Measurements from ENCODE around the gene C2orf78. TPM values are rescaled to one million over a fixed set of nuclear protein-coding genes. Genes with fewer than 3 reads are reported as not detected.

C2orf78 gene
- total and polyA plus RNA-seq, 2 donors (not counting 3 experiments of a cell fraction or from before 2014, with no cell fraction given), result not detected

DNA sequence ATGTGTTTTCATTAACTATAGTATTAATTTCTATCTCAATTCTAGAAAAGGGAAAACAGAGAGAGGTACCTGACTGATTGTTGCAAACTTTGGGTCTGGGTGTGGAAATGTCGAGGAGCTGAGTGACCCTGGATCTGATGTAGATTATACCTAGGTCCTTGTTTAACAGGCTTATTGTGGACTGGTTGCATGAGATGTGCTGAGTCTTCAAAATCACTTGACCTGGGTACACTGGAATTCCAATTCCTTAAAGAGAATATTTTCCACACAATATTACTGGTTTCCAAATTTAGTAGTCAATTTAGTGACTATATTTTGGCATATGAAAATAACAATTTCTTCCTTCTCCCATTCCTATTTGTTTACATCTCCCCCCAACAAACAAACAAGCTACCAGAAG, 17.6 kb upstream of the C2orf78 start:
- POLR2A ChIA-PET, result no interaction called here
- no peaks in the 10 kb centered on the region for H4K20me1 ChIP-seq (replicated peaks; ENCODE audit: control insufficient read depth, extremely low read depth, insufficient read depth, low read length)
- H3K79me2 ChIP-seq (ENCODE audit: control insufficient read depth, insufficient read depth, low read length), result peaks cover 2% of the 10 kb centered on the region
- H3K9ac ChIP-seq (replicated peaks; ENCODE audit: extremely low read depth, insufficient read depth, low read length), result no peak overlapping the region
- H3K27me3 ChIP-seq (ENCODE audit: control insufficient read depth in 2 of 2, insufficient read depth in 2 of 2, low read length in 2 of 2), result no peaks in the 10 kb centered on the region
- FAIRE-seq, result no peak
- dilution Hi-C loops (cut with MboI; ENCODE audit: extremely low pct_ligation_motif_present, low sequenced_read_pairs), result no loop called here
- TF ChIP-seq, protein P1, sequence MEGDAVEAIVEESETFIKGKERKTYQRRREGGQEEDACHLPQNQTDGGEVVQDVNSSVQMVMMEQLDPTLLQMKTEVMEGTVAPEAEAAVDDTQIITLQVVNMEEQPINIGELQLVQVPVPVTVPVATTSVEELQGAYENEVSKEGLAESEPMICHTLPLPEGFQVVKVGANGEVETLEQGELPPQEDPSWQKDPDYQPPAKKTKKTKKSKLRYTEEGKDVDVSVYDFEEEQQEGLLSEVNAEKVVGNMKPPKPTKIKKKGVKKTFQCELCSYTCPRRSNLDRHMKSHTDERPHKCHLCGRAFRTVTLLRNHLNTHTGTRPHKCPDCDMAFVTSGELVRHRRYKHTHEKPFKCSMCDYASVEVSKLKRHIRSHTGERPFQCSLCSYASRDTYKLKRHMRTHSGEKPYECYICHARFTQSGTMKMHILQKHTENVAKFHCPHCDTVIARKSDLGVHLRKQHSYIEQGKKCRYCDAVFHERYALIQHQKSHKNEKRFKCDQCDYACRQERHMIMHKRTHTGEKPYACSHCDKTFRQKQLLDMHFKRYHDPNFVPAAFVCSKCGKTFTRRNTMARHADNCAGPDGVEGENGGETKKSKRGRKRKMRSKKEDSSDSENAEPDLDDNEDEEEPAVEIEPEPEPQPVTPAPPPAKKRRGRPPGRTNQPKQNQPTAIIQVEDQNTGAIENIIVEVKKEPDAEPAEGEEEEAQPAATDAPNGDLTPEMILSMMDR (IDR thresholded peaks at IDR 0.05; ENCODE audit: extremely low read depth in 1 of 2, insufficient read depth in 1 of 2, low read depth in 1 of 2, low read length in 2 of 2), result no peak
- no peak for TF ChIP-seq POLR2A (IDR thresholded peaks at IDR 0.05; ENCODE audit: low read depth, low read length)
- TF ChIP-seq GATA2 (IDR thresholded peaks at IDR 0.05; ENCODE audit: insufficient read depth, insufficient read length, low read depth, low read length), result no peak
- no peak for TF ChIP-seq FOS (IDR thresholded peaks at IDR 0.05; ENCODE audit: borderline replicate concordance, insufficient read depth, low read length)
- TF ChIP-seq POLR2AphosphoS5 (IDR thresholded peaks at IDR 0.05; ENCODE audit: insufficient read depth, low read depth, low read length), result no peak
- no peak for TF ChIP-seq EZH2 (IDR thresholded peaks at IDR 0.05; ENCODE audit: borderline replicate concordance, low read depth, low read length, severe bottlenecking)
- TF ChIP-seq MAX (IDR thresholded peaks at IDR 0.05; ENCODE audit: insufficient read depth, insufficient read length), result no peak
- no peak for TF ChIP-seq MYC (IDR thresholded peaks at IDR 0.05; ENCODE audit: low read depth, low read length)
- TF ChIP-seq JUN (IDR thresholded peaks at IDR 0.05; ENCODE audit: borderline replicate concordance, insufficient read depth, insufficient read length, low read depth), result no peak
- H3K36me3 ChIP-seq (ENCODE audit: control insufficient read depth in 2 of 2, extremely low read depth in 1 of 2, insufficient read depth in 2 of 2, low read length in 2 of 2), result peaks cover 13 to 18% of the 10 kb centered on the region in 2 experiments
- CTCF ChIA-PET, result no interaction called here
- no peak overlapping the region for H3K4me3 ChIP-seq (replicated peaks in 1 of 3; ENCODE audit: insufficient read depth in 1 of 3, low read depth in 1 of 3, low read length in 3 of 3)
- H3K27ac ChIP-seq (ENCODE audit: insufficient read depth, low read depth, low read length), result no peak overlapping the region
- intact Hi-C loops (cut with micrococcal nuclease), result no loop called here
- no peaks in the 10 kb centered on the region for H3K9me1 ChIP-seq (replicated peaks; ENCODE audit: control insufficient read depth, extremely low read depth, insufficient read depth, low read length)
- BruUV-seq (replicated peaks), result no TSS peak
- H3K4me1 ChIP-seq (ENCODE audit: control insufficient read depth, extremely low read depth, insufficient read depth, low read length), result no peaks in the 10 kb centered on the region
- no peak for DNase-seq (ENCODE audit: low read depth, low spot score)
- no peak overlapping the region for H3K4me2 ChIP-seq (ENCODE audit: insufficient read depth, low read length)
- H3K9me3 ChIP-seq (replicated peaks; ENCODE audit: control insufficient read depth, insufficient read depth, low read length), result no peaks in the 10 kb centered on the region
- no peak overlapping the region for H2AFZ ChIP-seq (ENCODE audit: low read depth, low read length)
